Mesendoderm (in vitro differentiated cells): ENCODE results near the gene PCLAF. TPM values are rescaled to one million over a fixed set of nuclear protein-coding genes. Genes with fewer than 3 reads are reported as not detected.

Source experiments
- small RNA-seq: library from polyadenylated mRNA; stranded (forward); fragments of <200 nt; extraction: miRNeasy Mini kit (QIAGEN cat#:217004); gene quantifications from one replicate; pipeline ENCODE3, GENCODE V24; 2013; ENCODE audit not compliant: insufficient read depth

PCLAF gene

Small RNA genes lying within 50 kb of the gene (small RNA-seq; reads per million reads assigned to genes)
- gene RF00554, result not detected
